WTC11 (cell line): ENCODE measurements around the gene KIAA1328. TPM values are rescaled to one million over a fixed set of nuclear protein-coding genes. Genes with fewer than 3 reads are reported as not detected.
A peak's percentile ranks its signal among the peaks of the same experiment; 100 is the strongest.

Source experiments
- ATAC-seq: fragments of 200-7000 bp; cut with Tn5 transposase; 2 replicates; pipeline ENCODE4 v1.10.0; 2021; ENCODE audit warnings: mild to moderate bottlenecking, moderate library complexity
- CTCF ChIA-PET: fragments of 300-600 bp; sonication (Branson Sonifier 250); formaldehyde crosslinking; loops from one replicate; lab custom pipeline; 2021; ENCODE audit warnings: antibody characterized with exemption; lab: Charles Lee
- POLR2A ChIA-PET: fragments of 350-600 bp; sonication (Branson Sonifier 250); formaldehyde crosslinking; loops from one replicate; lab custom pipeline; 2021; ENCODE audit warnings: antibody characterized with exemption; lab: Charles Lee
- DNase-seq: peaks from one replicate; pipeline ENCODE4 v3.0.0; 2021; ENCODE audit warnings: low spot score
- H3K27ac Mint-ChIP-seq: 2 replicates; pipeline ENCODE4 v1.8.0; 2021; ENCODE audit warnings: mixed read lengths
- H3K27me3 Mint-ChIP-seq: 2 replicates; pipeline ENCODE4 v1.8.0; 2021; ENCODE audit warnings: low read depth, mild to moderate bottlenecking, moderate library complexity, mixed read lengths
- H3K36me3 Mint-ChIP-seq: 2 replicates; pipeline ENCODE4 v1.8.0; 2021; ENCODE audit warnings: mixed read lengths
- H3K4me1 Mint-ChIP-seq: 2 replicates; pipeline ENCODE4 v1.8.0; 2022; ENCODE audit warnings: mixed read lengths
- H3K4me3 Mint-ChIP-seq: 2 replicates; pipeline ENCODE4 v1.8.0; 2021; ENCODE audit warnings: mild to moderate bottlenecking, moderate library complexity, mixed read lengths
- H3K9me3 Mint-ChIP-seq: 2 replicates; pipeline ENCODE4 v1.8.0; 2021; ENCODE audit warnings: mixed read lengths
- ATF1 ChIP-seq: sonication (generic); formaldehyde crosslinking; IDR thresholded peaks from 2 replicates; pipeline ENCODE4 v1.8.1; 2023; ENCODE audit warnings: mild to moderate bottlenecking, moderate library complexity, missing genetic modification reagents
- ATF2 ChIP-seq: sonication (generic); formaldehyde crosslinking; IDR thresholded peaks from 2 replicates; pipeline ENCODE4 v1.8.1; 2022; ENCODE audit warnings: low read depth, missing genetic modification reagents, borderline replicate concordance
- ATF3 ChIP-seq: sonication (generic); formaldehyde crosslinking; conservative IDR thresholded peaks from 2 replicates; pipeline ENCODE4 v1.8.1; 2022; ENCODE audit warnings: mild to moderate bottlenecking, missing genetic modification reagents
- CREM ChIP-seq: sonication (generic); formaldehyde crosslinking; IDR thresholded peaks from 2 replicates; pipeline ENCODE4 v1.8.1; 2022; ENCODE audit warnings: mild to moderate bottlenecking, missing genetic modification reagents, moderate library complexity
- E2F4 ChIP-seq: sonication (generic); formaldehyde crosslinking; IDR thresholded peaks from 2 replicates; pipeline ENCODE4 v1.8.1; 2022; ENCODE audit warnings: low read depth, mild to moderate bottlenecking, moderate library complexity, missing genetic modification reagents, borderline replicate concordance
- ELF4 ChIP-seq: sonication (generic); formaldehyde crosslinking; IDR thresholded peaks from 2 replicates; pipeline ENCODE4 v1.8.1; 2022; ENCODE audit warnings: low read depth, mild to moderate bottlenecking, moderate library complexity, missing genetic modification reagents
- FOXJ3 ChIP-seq: sonication (generic); formaldehyde crosslinking; IDR thresholded peaks from 2 replicates; pipeline ENCODE4 v1.9.0; 2021; ENCODE audit warnings: missing genetic modification reagents, mild to moderate bottlenecking, borderline replicate concordance
- GABPB1 ChIP-seq: sonication (generic); formaldehyde crosslinking; IDR thresholded peaks from 2 replicates; pipeline ENCODE4 v1.8.1; 2023; ENCODE audit warnings: mild to moderate bottlenecking, missing genetic modification reagents
- HMGA2 ChIP-seq: fragments of 250-450 bp; sonication (Bioruptor Pico); IDR thresholded peaks from 2 replicates; pipeline ENCODE4 v1.4.0; 2021; ENCODE audit warnings: mild to moderate bottlenecking, moderate library complexity
- KAT7 ChIP-seq: sonication (generic); formaldehyde crosslinking; IDR thresholded peaks from 2 replicates; pipeline ENCODE4 v1.8.1; 2023; ENCODE audit warnings: missing genetic modification reagents, mild to moderate bottlenecking, borderline replicate concordance
- MAX ChIP-seq: sonication (generic); formaldehyde crosslinking; IDR thresholded peaks from 2 replicates; pipeline ENCODE4 v1.8.0; 2022; ENCODE audit warnings: mild to moderate bottlenecking, missing genetic modification reagents
- MXD4 ChIP-seq: fragments of 250-450 bp; sonication (Bioruptor Pico); IDR thresholded peaks from 2 replicates; pipeline ENCODE4 v1.8.0; 2021; ENCODE audit warnings: mild to moderate bottlenecking, moderate library complexity, borderline replicate concordance
- MYBL2 ChIP-seq: sonication (generic); formaldehyde crosslinking; IDR thresholded peaks from 2 replicates; pipeline ENCODE4 v1.8.1; 2023; ENCODE audit warnings: mild to moderate bottlenecking, moderate library complexity, missing genetic modification reagents
- NFE2L1 ChIP-seq: sonication (generic); formaldehyde crosslinking; IDR thresholded peaks from 2 replicates; pipeline ENCODE4 v1.8.1; 2023; ENCODE audit warnings: missing genetic modification reagents
- NR3C1 ChIP-seq: sonication (generic); formaldehyde crosslinking; conservative IDR thresholded peaks from 2 replicates; pipeline ENCODE4 v1.8.1; 2023; ENCODE audit warnings: low read depth, mild to moderate bottlenecking, missing genetic modification reagents
- OVOL2 ChIP-seq: fragments of 250-450 bp; sonication (Bioruptor Pico); IDR thresholded peaks from 2 replicates; pipeline ENCODE4 v1.9.0; 2021; ENCODE audit warnings: mild to moderate bottlenecking, borderline replicate concordance
- PRDM15 ChIP-seq: sonication (generic); formaldehyde crosslinking; IDR thresholded peaks from 2 replicates; pipeline ENCODE4 v1.8.0; 2022; ENCODE audit warnings: missing genetic modification reagents
- PREB ChIP-seq: sonication (generic); formaldehyde crosslinking; IDR thresholded peaks from 2 replicates; pipeline ENCODE4 v1.8.1; 2022; ENCODE audit warnings: mild to moderate bottlenecking, missing genetic modification reagents, moderate library complexity, borderline replicate concordance
- SOX15 ChIP-seq: fragments of 250-450 bp; sonication (Bioruptor Pico); IDR thresholded peaks from 2 replicates; pipeline ENCODE4 v1.9.0; 2021; ENCODE audit warnings: mild to moderate bottlenecking
- ZNF121 ChIP-seq: sonication (generic); formaldehyde crosslinking; IDR thresholded peaks from 2 replicates; pipeline ENCODE4 v1.8.0; 2023; ENCODE audit warnings: missing genetic modification reagents
- ZNF138 ChIP-seq: sonication (generic); formaldehyde crosslinking; conservative IDR thresholded peaks from 2 replicates; pipeline ENCODE4 v1.8.1; 2022; ENCODE audit warnings: mild to moderate bottlenecking, moderate library complexity, missing genetic modification reagents
- ZNF263 ChIP-seq: sonication (generic); formaldehyde crosslinking; IDR thresholded peaks from 2 replicates; pipeline ENCODE4 v1.8.1; 2022; ENCODE audit warnings: low read depth, mild to moderate bottlenecking, moderate library complexity, missing genetic modification reagents
- ZNF396 ChIP-seq: fragments of 250-450 bp; sonication (Bioruptor Pico); IDR thresholded peaks from 2 replicates; pipeline ENCODE4 v1.8.0; 2021; ENCODE audit warnings: mild to moderate bottlenecking, moderate library complexity, borderline replicate concordance
- ZNF416 ChIP-seq: fragments of 250-450 bp; sonication (Bioruptor Pico); IDR thresholded peaks from 2 replicates; pipeline ENCODE4 v1.9.0; 2021; ENCODE audit warnings: mild to moderate bottlenecking, inconsistent platforms
- ZNF423 ChIP-seq: fragments of 250-450 bp; sonication (Bioruptor Pico); IDR thresholded peaks from 2 replicates; pipeline ENCODE4 v2.1.2; 2022; ENCODE audit warnings: mild to moderate bottlenecking, moderate library complexity
- ZNF425 ChIP-seq: fragments of 250-450 bp; sonication (Bioruptor Pico); conservative IDR thresholded peaks from 2 replicates; pipeline ENCODE4 v1.9.0; 2021; ENCODE audit warnings: mild to moderate bottlenecking
- ZNF671 ChIP-seq: fragments of 250-450 bp; sonication (Bioruptor Pico); IDR thresholded peaks from 2 replicates; pipeline ENCODE4 v1.8.0; 2021; ENCODE audit warnings: mild to moderate bottlenecking
- total RNA-seq: library from RNA; stranded (reverse); gene quantifications from 3 replicates; pipeline ENCODE4 v1.2.3, GENCODE V29; 2021

KIAA1328 gene
- total RNA-seq, 1 experiment from 2014 or later = 4.8 TPM

- DNase-seq (no peak), ATAC-seq (no peak)
- peaks cover 8% of the 10 kb centered on the region for H3K4me1 Mint-ChIP-seq
- POLR2A ChIA-PET = no interaction called here
- no peak overlapping the region for H3K4me3 Mint-ChIP-seq
- no peaks in the 10 kb centered on the region for H3K9me3 Mint-ChIP-seq
- peaks cover 52% of the 10 kb centered on the region for H3K27me3 Mint-ChIP-seq
- CTCF ChIA-PET = interaction anchor here (0.6 kb wide), 1 partner anchor 56 kb away, joined by 3 read pairs; no protein-coding TSS in a partner anchor
- TF ChIP-seq ZNF138 (no peak), ATF1 (no peak), ZNF396 (CRISPR knock-in tag) (no peak), ATF2 (CRISPR knock-in tag) (no peak), GABPB1 (CRISPR knock-in tag) (no peak), ZNF425 (CRISPR knock-in tag) (no peak), PREB (CRISPR knock-in tag) (no peak), NFE2L1 (no peak), MXD4 (no peak), ZNF263 (CRISPR knock-in tag) (no peak), ELF4 (CRISPR knock-in tag) (no peak), HMGA2 (CRISPR knock-in tag) (no peak), MYBL2 (CRISPR knock-in tag) (no peak), FOXJ3 (no peak), PRDM15 (CRISPR knock-in tag) (no peak), ZNF121 (no peak), KAT7 (CRISPR knock-in tag) (no peak), SOX15 (no peak), ZNF416 (CRISPR knock-in tag) (no peak), NR3C1 (no peak)
- no peak overlapping the region for H3K27ac Mint-ChIP-seq
- no peaks in the 10 kb centered on the region for H3K36me3 Mint-ChIP-seq
Measured at GRCh38 chr18:37258131-37258530, 429.2 kb downstream of the KIAA1328 start.

GRCh38 chr18:37258819-37259218, 429.9 kb downstream of the KIAA1328 start:
- Mint-ChIP-seq H3K27ac (no peak overlapping the region), H3K27me3 (peaks cover 50% of the 10 kb centered on the region), H3K9me3 (no peaks in the 10 kb centered on the region), H3K4me3 (no peak overlapping the region)
- POLR2A ChIA-PET = no interaction called here
- TF ChIP-seq ZNF423 (CRISPR knock-in tag) = no peak
- TF ChIP-seq E2F4 (CRISPR knock-in tag) = no peak
- no peak for TF ChIP-seq ZNF671
- no peak for TF ChIP-seq MAX (CRISPR knock-in tag)
- no peak for TF ChIP-seq ATF3 (CRISPR knock-in tag)
- no peak for TF ChIP-seq OVOL2 (CRISPR knock-in tag)
- TF ChIP-seq FOXJ3 = no peak
- TF ChIP-seq CREM (CRISPR knock-in tag) = no peak
- TF ChIP-seq, all 79 proteins: peak for 0
- Mint-ChIP-seq H3K36me3 (no peaks in the 10 kb centered on the region), H3K4me1 (peaks cover 8% of the 10 kb centered on the region)
- DNase-seq (peak; percentile 5), ATAC-seq (no peak)
- CTCF ChIA-PET = interaction anchor here (0.6 kb wide), 1 partner anchor 359 kb away, joined by 10 read pairs; no protein-coding TSS in a partner anchor
